HEK293 (cell line): ENCODE data around the gene ZSWIM3.

Experiments
- CTCF ChIA-PET: fragments of 350-600 bp; formaldehyde crosslinking; extraction: SDS; loops from one replicate; lab custom pipeline; 2021; ENCODE audit warnings: antibody characterized with exemption; lab: Yijun Ruan, JAX
- POLR2A ChIA-PET: fragments of 300-600 bp; formaldehyde crosslinking; extraction: SDS; loops from one replicate; lab custom pipeline; 2020; ENCODE audit warnings: antibody characterized with exemption, inconsistent platforms; lab: Yijun Ruan, JAX
- H3K27ac ChIP-seq: fragments of 200-500 bp; sonication (Bioruptor generic); 2 replicates; pipeline ENCODE4 v1.5.1; 2014; ENCODE audit warnings: low read depth, low read length, control low read depth, inconsistent platforms; ENCODE audit errors: extremely low read depth
- H3K36me3 ChIP-seq, 2 experiments: fragments of 200-500 bp in 1 of 2; sonication (Bioruptor generic) in 1 of 2; 1 replicate in 1 of 2; 2 replicates in 1 of 2; pipeline ENCODE4 v1.5.1; 2014 to 2017; ENCODE audit warnings: inconsistent platforms in 2 of 2, low read length in 2 of 2; ENCODE audit not compliant: control insufficient read depth in 2 of 2, insufficient read depth in 1 of 2
- H3K4me1 ChIP-seq: fragments of 200-500 bp; sonication (Bioruptor generic); 2 replicates; pipeline ENCODE4 v1.5.1; 2014; ENCODE audit warnings: mild to moderate bottlenecking, low read length, inconsistent platforms; ENCODE audit not compliant: control insufficient read depth, insufficient read depth
- H3K4me3 ChIP-seq: 2 replicates; pipeline ENCODE4 v1.5.1; 2011; ENCODE audit warnings: low read depth, mild to moderate bottlenecking, control low read depth, low read length, moderate library complexity
- H3K9me3 ChIP-seq: fragments of 200-500 bp; sonication (Bioruptor generic); 2 replicates; pipeline ENCODE4 v1.5.1; 2014; ENCODE audit warnings: low read depth, low read length, inconsistent platforms; ENCODE audit not compliant: control insufficient read depth, insufficient read depth
- GLIS1 ChIP-seq: fragments of 450-650 bp; formaldehyde crosslinking; IDR thresholded peaks from 2 replicates; pipeline ENCODE4 v1.5.1; 2016; ENCODE audit warnings: missing biosample characterization, missing genetic modification characterization
- HIC1 ChIP-seq: fragments of 450-650 bp; formaldehyde crosslinking; IDR thresholded peaks from 2 replicates; pipeline ENCODE4 v1.5.1; 2016; ENCODE audit warnings: missing biosample characterization, missing genetic modification characterization
- INSM2 ChIP-seq: fragments of 450-650 bp; formaldehyde crosslinking; IDR thresholded peaks from 2 replicates; pipeline ENCODE4 v1.5.1; 2016; ENCODE audit warnings: missing biosample characterization, missing genetic modification characterization
- KLF16 ChIP-seq: fragments of 450-650 bp; formaldehyde crosslinking; IDR thresholded peaks from 2 replicates; pipeline ENCODE4 v1.5.1; 2017; ENCODE audit warnings: missing biosample characterization, missing genetic modification characterization
- KLF17 ChIP-seq: fragments of 450-650 bp; formaldehyde crosslinking; IDR thresholded peaks from 2 replicates; pipeline ENCODE4 v1.5.1; 2016; ENCODE audit warnings: missing biosample characterization, missing genetic modification characterization
- KLF8 ChIP-seq: fragments of 450-650 bp; formaldehyde crosslinking; IDR thresholded peaks from 2 replicates; pipeline ENCODE4 v1.5.1; 2016; ENCODE audit warnings: missing biosample characterization, missing genetic modification characterization
- OSR2 ChIP-seq: fragments of 450-650 bp; formaldehyde crosslinking; IDR thresholded peaks from 2 replicates; pipeline ENCODE4 v1.5.1; 2016; ENCODE audit warnings: missing biosample characterization, missing genetic modification characterization
- SCRT1 ChIP-seq: fragments of 450-650 bp; formaldehyde crosslinking; IDR thresholded peaks from 2 replicates; pipeline ENCODE4 v1.5.1; 2016; ENCODE audit warnings: missing biosample characterization, missing genetic modification characterization, borderline replicate concordance
- ZBTB10 ChIP-seq: fragments of 450-650 bp; formaldehyde crosslinking; IDR thresholded peaks from 2 replicates; pipeline ENCODE4 v1.5.1; 2016; ENCODE audit warnings: missing biosample characterization, missing genetic modification characterization
- ZFP37 ChIP-seq: fragments of 450-650 bp; formaldehyde crosslinking; IDR thresholded peaks from 2 replicates; pipeline ENCODE4 v1.5.1; 2016; ENCODE audit warnings: missing biosample characterization, missing genetic modification characterization
- ZFP41 ChIP-seq: fragments of 450-650 bp; formaldehyde crosslinking; IDR thresholded peaks from 2 replicates; pipeline ENCODE4 v1.5.1; 2016; ENCODE audit warnings: missing biosample characterization, missing genetic modification characterization, borderline replicate concordance
- ZFP69B ChIP-seq: fragments of 450-650 bp; formaldehyde crosslinking; IDR thresholded peaks from 2 replicates; pipeline ENCODE4 v1.5.1; 2016; ENCODE audit warnings: missing biosample characterization, missing genetic modification characterization
- ZNF184 ChIP-seq: fragments of 450-650 bp; IDR thresholded peaks from 2 replicates; pipeline ENCODE4 v1.5.1; 2018; ENCODE audit warnings: missing biosample characterization, mild to moderate bottlenecking, missing genetic modification characterization
- ZNF366 ChIP-seq: fragments of 450-650 bp; formaldehyde crosslinking; conservative IDR thresholded peaks from 2 replicates; pipeline ENCODE4 v1.5.1; 2016; ENCODE audit warnings: missing biosample characterization, missing genetic modification characterization
- ZNF394 ChIP-seq: fragments of 450-650 bp; formaldehyde crosslinking; IDR thresholded peaks from 2 replicates; pipeline ENCODE4 v1.5.1; 2016; ENCODE audit warnings: missing biosample characterization, missing genetic modification characterization, mild to moderate bottlenecking, moderate library complexity, borderline replicate concordance
- ZNF596 ChIP-seq: fragments of 450-650 bp; IDR thresholded peaks from 2 replicates; pipeline ENCODE4 v1.5.0; 2018; ENCODE audit warnings: missing biosample characterization, mild to moderate bottlenecking, missing genetic modification characterization, moderate library complexity
- ZNF623 ChIP-seq: fragments of 450-650 bp; formaldehyde crosslinking; IDR thresholded peaks from 2 replicates; pipeline ENCODE4 v1.5.1; 2016; ENCODE audit warnings: missing biosample characterization, missing genetic modification characterization
- ZNF626 ChIP-seq: fragments of 450-650 bp; sonication (Bioruptor Pico); formaldehyde crosslinking; IDR thresholded peaks from 2 replicates; pipeline ENCODE4 v1.5.1; 2018; ENCODE audit warnings: missing biosample characterization, missing genetic modification characterization, inconsistent platforms
- ZNF660 ChIP-seq: fragments of 450-650 bp; IDR thresholded peaks from 2 replicates; pipeline ENCODE4 v1.5.1; 2018; ENCODE audit warnings: missing biosample characterization, mild to moderate bottlenecking, missing genetic modification characterization
- ZNF664 ChIP-seq: fragments of 450-650 bp; formaldehyde crosslinking; IDR thresholded peaks from 2 replicates; pipeline ENCODE4 v1.5.1; 2016; ENCODE audit warnings: missing biosample characterization, missing genetic modification characterization
- ZSCAN4 ChIP-seq: fragments of 450-650 bp; formaldehyde crosslinking; IDR thresholded peaks from 2 replicates; pipeline ENCODE4 v1.5.1; 2017; ENCODE audit warnings: missing biosample characterization, missing genetic modification characterization

Gene ZSWIM3

GRCh38 chr20:45904583-45905504, 47.4 kb downstream of the ZSWIM3 start:
- Histone ChIP-seq H3K9me3 (no peaks in the 10 kb centered on the region), H3K4me3 (no peak overlapping the region), H3K36me3 (no peaks in the 10 kb centered on the region), H3K4me1 (no peaks in the 10 kb centered on the region)
- ChIA-PET POLR2A (interaction anchor here (0.6 to 2.4 kb wide), 15 partner anchors 8 to 72 kb away, joined by 3 to 26 read pairs (median 5); partner anchors contain the start of genes CTSA, NEURL2, PCIF1 and SNX21), CTCF (interaction anchor here (1.0 to 2.4 kb wide), 5 partner anchors 8 to 122 kb away, joined by 3 to 11 read pairs (median 3); no protein-coding TSS in a partner anchor)
- no peak for TF ChIP-seq SCRT1 (tag by site-specific recombination)
- no peak for TF ChIP-seq ZFP69B (tag by site-specific recombination)
- TF ChIP-seq GLIS1 (tag by site-specific recombination): peak; percentile 17; the same call in 1 of the 2 replicates
- no peak for TF ChIP-seq ZNF596
- TF ChIP-seq ZSCAN4 (tag by site-specific recombination): no peak
- TF ChIP-seq, all 188 proteins: peak for 1
- no peak overlapping the region for H3K27ac ChIP-seq

GRCh38 chr20:45905505-45906079, 48.2 kb downstream of the ZSWIM3 start:
- Histone ChIP-seq H3K9me3 (no peaks in the 10 kb centered on the region), H3K4me1 (no peaks in the 10 kb centered on the region), H3K27ac (no peak overlapping the region), H3K4me3 (no peak overlapping the region), H3K36me3 (no peaks in the 10 kb centered on the region)
- ChIA-PET POLR2A (interaction anchor here (0.6 to 2.4 kb wide), 15 partner anchors 9 to 73 kb away, joined by 3 to 26 read pairs (median 5); partner anchors contain the start of genes CTSA, NEURL2, PCIF1 and SNX21), CTCF (interaction anchor here (0.9 to 2.4 kb wide), 6 partner anchors 9 to 122 kb away, joined by 3 to 11 read pairs (median 3); no protein-coding TSS in a partner anchor)
- TF ChIP-seq ZNF394 (tag by site-specific recombination) (0 out of 2 replicates have a peak, but pooled peaks have one; percentile 20), ZBTB10 (tag by site-specific recombination) (no peak), ZNF664 (tag by site-specific recombination) (no peak), ZNF660 (tag by site-specific recombination) (no peak), ZNF184 (tag by site-specific recombination) (peak; percentile 79; the same call in 1 of the 2 replicates), ZNF626 (tag by site-specific recombination) (no peak), INSM2 (peak; percentile 88), HIC1 (tag by site-specific recombination) (0 out of 2 replicates have a peak, but pooled peaks have one; percentile 18), ZNF623 (tag by site-specific recombination) (peak; percentile 95), GLIS1 (tag by site-specific recombination) (0 out of 2 replicates have a peak, but pooled peaks have one; percentile 10), ZNF366 (tag by site-specific recombination) (peak; percentile 68), ZFP41 (tag by site-specific recombination) (no peak), ZFP37 (tag by site-specific recombination) (peak; percentile 55; the same call in 1 of the 2 replicates), OSR2 (peak; percentile 37; the same call in 1 of the 2 replicates), KLF8 (tag by site-specific recombination) (peak; percentile 36), KLF17 (tag by site-specific recombination) (0 out of 2 replicates have a peak, but pooled peaks have one; percentile 42), KLF16 (tag by site-specific recombination) (no peak)
